HepG2 (cell line): Measurements from ENCODE around the gene PIBF1. TPM values are rescaled to one million over a fixed set of nuclear protein-coding genes. Genes with fewer than 3 reads are reported as not detected.

Experiments
- ATAD3A ChIP-seq: sonication (generic); formaldehyde crosslinking; IDR thresholded peaks from 2 replicates; pipeline ENCODE4 v1.4.0; 2020; ENCODE audit warnings: missing genetic modification reagents
- BCLAF1 ChIP-seq: fragments of 450-650 bp; IDR thresholded peaks from 2 replicates; pipeline ENCODE4 v1.6.1; 2017; ENCODE audit warnings: mild to moderate bottlenecking
- CCAR2 ChIP-seq: fragments of 200-400 bp; formaldehyde crosslinking; optimal IDR thresholded peaks from 2 replicates; pipeline ENCODE3; 2018; ENCODE audit warnings: low read depth, mild to moderate bottlenecking, low read length, moderate library complexity
- CENPBD1 ChIP-seq: sonication (generic); formaldehyde crosslinking; IDR thresholded peaks from 2 replicates; pipeline ENCODE4 v1.8.0; 2022; ENCODE audit warnings: missing genetic modification reagents, low read depth, mild to moderate bottlenecking, borderline replicate concordance
- DNMT3B ChIP-seq: conservative IDR thresholded peaks from 2 replicates; pipeline ENCODE4 v1.6.1; 2016; ENCODE audit warnings: missing biosample characterization, control low read depth
- ERF ChIP-seq: IDR thresholded peaks from 2 replicates; pipeline ENCODE4 v1.6.1; 2018; ENCODE audit warnings: missing biosample characterization, missing genetic modification reagents
- FOXP1 ChIP-seq, 2 experiments: fragments of 450-650 bp in 1 of 2; IDR thresholded peaks; 2 replicates each; pipeline ENCODE4 v1.6.1; 2017 to 2018; ENCODE audit warnings: antibody characterized with exemption in 1 of 2
- KLF11 ChIP-seq: IDR thresholded peaks from 2 replicates; pipeline ENCODE4 v1.6.1; 2016; ENCODE audit warnings: missing compliant biosample characterization
- NFE2L2 ChIP-seq: fragments of 150-350 bp; IDR thresholded peaks from 2 replicates; pipeline ENCODE4 v1.6.1; 2014; ENCODE audit warnings: low read length
- NRL ChIP-seq: sonication (generic); formaldehyde crosslinking; IDR thresholded peaks from 2 replicates; pipeline ENCODE4 v1.5.0; 2020; ENCODE audit warnings: missing genetic modification reagents, mild to moderate bottlenecking, moderate library complexity, borderline replicate concordance
- RFX1 ChIP-seq: fragments of 450-650 bp; IDR thresholded peaks from 2 replicates; pipeline ENCODE4 v1.6.1; 2017
- RXRB ChIP-seq: IDR thresholded peaks from 2 replicates; pipeline ENCODE4 v1.6.1; 2016; ENCODE audit warnings: borderline replicate concordance, missing genetic modification reagents, missing compliant biosample characterization
- SNRNP70 ChIP-seq: fragments of 200-400 bp; formaldehyde crosslinking; IDR thresholded peaks from 2 replicates; pipeline ENCODE4 v1.6.1; 2017; ENCODE audit warnings: mild to moderate bottlenecking, low read depth, low read length, moderate library complexity
- SOX5 ChIP-seq: IDR thresholded peaks from 2 replicates; pipeline ENCODE4 v1.6.1; 2016; ENCODE audit warnings: borderline replicate concordance
- SOX6 ChIP-seq, 2 experiments: fragments of 450-650 bp in 1 of 2; sonication (generic) in 1 of 2; formaldehyde crosslinking in 1 of 2; IDR thresholded peaks; 2 replicates each; pipeline versions ENCODE4 v1.4.0 to v1.6.1; 2017 to 2020; ENCODE audit warnings: antibody characterized with exemption in 1 of 2, mild to moderate bottlenecking in 1 of 2, missing genetic modification reagents in 1 of 2
- TGIF2 ChIP-seq: IDR thresholded peaks from 2 replicates; pipeline ENCODE4 v1.6.1; 2016; ENCODE audit warnings: control low read depth, missing compliant biosample characterization
- ZNF136 ChIP-seq: sonication (generic); formaldehyde crosslinking; IDR thresholded peaks from 2 replicates; pipeline ENCODE4 v1.8.1; 2022; ENCODE audit warnings: low read depth, mild to moderate bottlenecking, moderate library complexity, missing genetic modification reagents
- ZNF17 ChIP-seq: sonication (generic); formaldehyde crosslinking; IDR thresholded peaks from 2 replicates; pipeline ENCODE4 v1.5.0; 2020; ENCODE audit warnings: mild to moderate bottlenecking, missing genetic modification reagents
- ZNF703 ChIP-seq: sonication (generic); formaldehyde crosslinking; IDR thresholded peaks from 2 replicates; pipeline ENCODE4 v1.5.1; 2020; ENCODE audit warnings: missing genetic modification reagents, mild to moderate bottlenecking, moderate library complexity, borderline replicate concordance
- ZNF75D ChIP-seq: sonication (generic); formaldehyde crosslinking; IDR thresholded peaks from 2 replicates; pipeline ENCODE4 v1.8.1; 2023; ENCODE audit warnings: missing genetic modification reagents, mild to moderate bottlenecking, borderline replicate concordance
- ZNF775 ChIP-seq: sonication (generic); formaldehyde crosslinking; IDR thresholded peaks from 2 replicates; pipeline ENCODE4 v1.4.0; 2020; ENCODE audit warnings: missing genetic modification reagents, mild to moderate bottlenecking, moderate library complexity, borderline replicate concordance
- polyA plus RNA-seq, 8 experiments: library from polyadenylated mRNA; depleted of rRNA in 3 of 8; stranded (reverse) in 7 of 8; unstranded in 1 of 8; fragments of >200 nt; fragmentation: Illumina TruSeq in 4 of 8; extraction: Trizol in 4 of 8; gene quantifications; 2 replicates each; pipeline versions ENCODE4 v1.2.1 to v1.2.3, GENCODE V29; 2011 to 2016; ENCODE audit warnings: low read depth in 4 of 8, missing spikeins in 1 of 8, mixed read lengths in 1 of 8; ENCODE audit not compliant: insufficient read depth in 1 of 8
- total RNA-seq, 5 experiments: library from RNA; depleted of rRNA; stranded (reverse); fragments of >200 nt; fragmentation: Illumina TruSeq; extraction: Trizol; gene quantifications; 2 replicates each; pipeline ENCODE4 v1.2.3, GENCODE V29; 2016; ENCODE audit warnings: low read depth in 1 of 5
- TF ChIP-seq, protein P1 (sequence below): sonication (generic); formaldehyde crosslinking; IDR thresholded peaks from 2 replicates; pipeline ENCODE4 v1.5.1; 2020; ENCODE audit warnings: missing genetic modification reagents, mild to moderate bottlenecking, borderline replicate concordance
- TF ChIP-seq, protein P2 (sequence below): sonication (generic); formaldehyde crosslinking; IDR thresholded peaks from 2 replicates; pipeline ENCODE4 v1.9.0; 2022; ENCODE audit warnings: missing genetic modification reagents, mild to moderate bottlenecking, borderline replicate concordance

Gene PIBF1
- total and polyA plus RNA-seq, 2 of the 13 experiments (the other 11 are each of a cell fraction or from before 2014, with no cell fraction given) = 4.2 to 15.8 TPM

GRCh38 chr13:72781451-72782439 lies at the start of gene PIBF1, which contains the start of gene DIS3 (continued):
- TF ChIP-seq BCLAF1 (no peak), RXRB (CRISPR knock-in tag) (no peak), KLF11 (0 out of 2 replicates have a peak, but pooled peaks have one; percentile 59), ERF (peak; percentile 74; the same call in 1 of the 2 replicates), DNMT3B (no peak), ATAD3A (no peak), NRL (CRISPR knock-in tag) (peak; percentile 28; the same call in 1 of the 2 replicates), ZNF136 (CRISPR knock-in tag) (no peak), CCAR2 (no peak), ZNF775 (CRISPR knock-in tag) (no peak), SOX5 (CRISPR knock-in tag) (peak; percentile 39; the same call in 1 of the 2 replicates), NFE2L2 (no peak), RFX1 (peak; percentile 88), SNRNP70 (no peak), FOXP1 (IDR thresholded peaks at IDR 0.05) (no peak), FOXP1 (CRISPR knock-in tag; IDR thresholded peaks at IDR 0.05) (no peak), ZNF703 (CRISPR knock-in tag) (peak; percentile 45; the same call in 1 of the 2 replicates), SOX6 (IDR thresholded peaks at IDR 0.05) (no peak), SOX6 (CRISPR knock-in tag; IDR thresholded peaks at IDR 0.05) (peak; percentile 55), ZNF75D (CRISPR knock-in tag) (no peak), CENPBD1 (no peak; the same call in 1 of the 2 replicates), TGIF2 (CRISPR knock-in tag) (no peak), ZNF17 (no peak)
- TF ChIP-seq, protein P1, sequence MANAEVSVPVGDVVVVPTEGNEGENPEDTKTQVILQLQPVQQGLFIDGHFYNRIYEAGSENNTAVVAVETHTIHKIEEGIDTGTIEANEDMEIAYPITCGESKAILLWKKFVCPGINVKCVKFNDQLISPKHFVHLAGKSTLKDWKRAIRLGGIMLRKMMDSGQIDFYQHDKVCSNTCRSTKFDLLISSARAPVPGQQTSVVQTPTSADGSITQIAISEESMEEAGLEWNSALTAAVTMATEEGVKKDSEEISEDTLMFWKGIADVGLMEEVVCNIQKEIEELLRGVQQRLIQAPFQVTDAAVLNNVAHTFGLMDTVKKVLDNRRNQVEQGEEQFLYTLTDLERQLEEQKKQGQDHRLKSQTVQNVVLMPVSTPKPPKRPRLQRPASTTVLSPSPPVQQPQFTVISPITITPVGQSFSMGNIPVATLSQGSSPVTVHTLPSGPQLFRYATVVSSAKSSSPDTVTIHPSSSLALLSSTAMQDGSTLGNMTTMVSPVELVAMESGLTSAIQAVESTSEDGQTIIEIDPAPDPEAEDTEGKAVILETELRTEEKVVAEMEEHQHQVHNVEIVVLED (CRISPR knock-in tag) = peak; percentile 80
- TF ChIP-seq, protein P2, sequence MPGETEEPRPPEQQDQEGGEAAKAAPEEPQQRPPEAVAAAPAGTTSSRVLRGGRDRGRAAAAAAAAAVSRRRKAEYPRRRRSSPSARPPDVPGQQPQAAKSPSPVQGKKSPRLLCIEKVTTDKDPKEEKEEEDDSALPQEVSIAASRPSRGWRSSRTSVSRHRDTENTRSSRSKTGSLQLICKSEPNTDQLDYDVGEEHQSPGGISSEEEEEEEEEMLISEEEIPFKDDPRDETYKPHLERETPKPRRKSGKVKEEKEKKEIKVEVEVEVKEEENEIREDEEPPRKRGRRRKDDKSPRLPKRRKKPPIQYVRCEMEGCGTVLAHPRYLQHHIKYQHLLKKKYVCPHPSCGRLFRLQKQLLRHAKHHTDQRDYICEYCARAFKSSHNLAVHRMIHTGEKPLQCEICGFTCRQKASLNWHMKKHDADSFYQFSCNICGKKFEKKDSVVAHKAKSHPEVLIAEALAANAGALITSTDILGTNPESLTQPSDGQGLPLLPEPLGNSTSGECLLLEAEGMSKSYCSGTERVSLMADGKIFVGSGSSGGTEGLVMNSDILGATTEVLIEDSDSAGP (CRISPR knock-in tag) = peak; percentile 91
